Measurements from ENCODE around the gene MAD2L2.

MAD2L2 gene

GRCh38 chr1:11711490-11711889 is 30.5 kb upstream of the MAD2L2 start:
- Histone ChIP-seq H2AFZ (ENCODE audit: low read depth, low read length) (no peak overlapping the region), H3K9ac (ENCODE audit: low read length) (no peak overlapping the region), H3K27ac (ENCODE audit: low read length) (no peak overlapping the region), H3K27me3 (ENCODE audit: low read depth, low read length) (no peaks in the 10 kb centered on the region), H3K4me2 (ENCODE audit: low read length) (no peak overlapping the region), H3K79me2 (ENCODE audit: low read length) (no peaks in the 10 kb centered on the region), H4K20me1 (ENCODE audit: insufficient read depth, low read length) (no peaks in the 10 kb centered on the region), H3K9me3 (ENCODE audit: insufficient read depth, low read length) (no peaks in the 10 kb centered on the region), H3K4me3 (ENCODE audit: low read length) (no peak overlapping the region), H3K4me1 (ENCODE audit: low read length) (no peaks in the 10 kb centered on the region), H3K36me3 (replicated peaks; ENCODE audit: low read depth, low read length) (no peaks in the 10 kb centered on the region)
- TF ChIP-seq EZH2phosphoT487 (IDR thresholded peaks at IDR 0.05; ENCODE audit: low read depth) (no peak), CTCF (IDR thresholded peaks at IDR 0.05; ENCODE audit: low read depth, low read length) (no peak)

- H3K27me3 ChIP-seq (ENCODE audit: low read depth, low read length) = no peaks in the 10 kb centered on the region
- H3K4me2 ChIP-seq (ENCODE audit: low read length) = no peak overlapping the region
- no peaks in the 10 kb centered on the region for H3K4me1 ChIP-seq (ENCODE audit: low read length)
- H4K20me1 ChIP-seq (ENCODE audit: insufficient read depth, low read length) = no peaks in the 10 kb centered on the region
- TF ChIP-seq EZH2phosphoT487 (IDR thresholded peaks at IDR 0.05; ENCODE audit: low read depth) (no peak), CTCF (IDR thresholded peaks at IDR 0.05; ENCODE audit: low read depth, low read length) (no peak)
- H3K9ac ChIP-seq (ENCODE audit: low read length) = no peak overlapping the region
- H3K36me3 ChIP-seq (replicated peaks; ENCODE audit: low read depth, low read length) = no peaks in the 10 kb centered on the region
- no peak overlapping the region for H3K4me3 ChIP-seq (ENCODE audit: low read length)
- no peak overlapping the region for H3K27ac ChIP-seq (ENCODE audit: low read length)
- H2AFZ ChIP-seq (ENCODE audit: low read depth, low read length) = no peak overlapping the region
- no peaks in the 10 kb centered on the region for H3K79me2 ChIP-seq (ENCODE audit: low read length)
- no peaks in the 10 kb centered on the region for H3K9me3 ChIP-seq (ENCODE audit: insufficient read depth, low read length)
Observed at GRCh38 chr1:11708554-11709350, 27.8 kb upstream of the MAD2L2 start.

GRCh38 chr1:11707621-11708276 is 26.8 kb upstream of the MAD2L2 start:
- Histone ChIP-seq H3K9me3 (ENCODE audit: insufficient read depth, low read length) (no peaks in the 10 kb centered on the region), H3K27me3 (ENCODE audit: low read depth, low read length) (no peaks in the 10 kb centered on the region), H3K79me2 (ENCODE audit: low read length) (no peaks in the 10 kb centered on the region), H3K27ac (ENCODE audit: low read length) (no peak overlapping the region), H3K4me1 (ENCODE audit: low read length) (no peaks in the 10 kb centered on the region), H3K36me3 (replicated peaks; ENCODE audit: low read depth, low read length) (no peaks in the 10 kb centered on the region), H3K9ac (ENCODE audit: low read length) (no peak overlapping the region), H4K20me1 (ENCODE audit: insufficient read depth, low read length) (no peaks in the 10 kb centered on the region), H2AFZ (ENCODE audit: low read depth, low read length) (no peak overlapping the region), H3K4me3 (ENCODE audit: low read length) (no peak overlapping the region), H3K4me2 (ENCODE audit: low read length) (no peak overlapping the region)
- TF ChIP-seq CTCF (IDR thresholded peaks at IDR 0.05; ENCODE audit: low read depth, low read length) (no peak), EZH2phosphoT487 (IDR thresholded peaks at IDR 0.05; ENCODE audit: low read depth) (no peak)

GRCh38 chr1:11706292-11706691 is 25.3 kb upstream of the MAD2L2 start:
- TF ChIP-seq CTCF (IDR thresholded peaks at IDR 0.05; ENCODE audit: low read depth, low read length) (no peak), EZH2phosphoT487 (IDR thresholded peaks at IDR 0.05; ENCODE audit: low read depth) (no peak)
- Histone ChIP-seq H3K27ac (ENCODE audit: low read length) (no peak overlapping the region), H3K9me3 (ENCODE audit: insufficient read depth, low read length) (no peaks in the 10 kb centered on the region), H3K4me3 (ENCODE audit: low read length) (no peak overlapping the region), H3K4me2 (ENCODE audit: low read length) (no peak overlapping the region), H4K20me1 (ENCODE audit: insufficient read depth, low read length) (no peaks in the 10 kb centered on the region), H3K27me3 (ENCODE audit: low read depth, low read length) (no peaks in the 10 kb centered on the region), H3K4me1 (ENCODE audit: low read length) (no peaks in the 10 kb centered on the region), H2AFZ (ENCODE audit: low read depth, low read length) (no peak overlapping the region), H3K79me2 (ENCODE audit: low read length) (no peaks in the 10 kb centered on the region), H3K36me3 (replicated peaks; ENCODE audit: low read depth, low read length) (no peaks in the 10 kb centered on the region), H3K9ac (ENCODE audit: low read length) (no peak overlapping the region)

All from OCI-LY3 (cell line).